ENCODE data around the gene GNAT2. TPM values are rescaled to one million over a fixed set of nuclear protein-coding genes. Genes with fewer than 3 reads are reported as not detected.
A peak's percentile ranks its signal among the peaks of the same experiment; 100 is the strongest.

GNAT2 gene
- total and polyA plus RNA-seq, 2 donors (not counting 3 experiments of a cell fraction or from before 2014, with no cell fraction given), result not detected

DNA sequence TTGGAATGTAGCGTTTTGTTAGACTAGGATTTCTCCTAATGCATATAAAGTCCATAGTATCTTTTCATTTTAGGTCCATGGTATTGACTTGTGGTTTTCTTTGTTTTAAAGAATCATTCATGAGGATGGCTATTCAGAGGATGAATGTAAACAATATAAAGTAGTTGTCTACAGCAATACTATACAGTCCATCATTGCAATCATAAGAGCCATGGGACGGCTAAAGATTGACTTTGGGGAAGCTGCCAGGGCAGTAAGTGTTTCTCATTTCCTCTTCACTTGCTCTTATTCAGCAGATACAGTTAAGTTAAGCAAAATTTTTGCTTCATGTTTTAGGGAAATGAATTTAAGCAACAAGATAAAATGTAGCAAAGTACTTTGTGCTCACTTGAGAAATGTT, 45.6 kb downstream of the GNAT2 start:
- Histone ChIP-seq H4K20me1 (replicated peaks; ENCODE audit: control insufficient read depth, extremely low read depth, insufficient read depth, low read length) (peaks cover 8% of the 10 kb centered on the region), H3K9ac (replicated peaks; ENCODE audit: extremely low read depth, insufficient read depth, low read length) (no peak overlapping the region), H3K9me3 (replicated peaks; ENCODE audit: control insufficient read depth, insufficient read depth, low read length) (no peaks in the 10 kb centered on the region), H3K4me1 (ENCODE audit: control insufficient read depth, extremely low read depth, insufficient read depth, low read length) (peaks cover 14% of the 10 kb centered on the region), H3K4me2 (ENCODE audit: insufficient read depth, low read length) (no peak overlapping the region), H3K4me3 (replicated peaks in 1 of 3; ENCODE audit: insufficient read depth in 1 of 3, low read depth in 1 of 3, low read length in 3 of 3) (no peak overlapping the region), H3K9me1 (replicated peaks; ENCODE audit: control insufficient read depth, extremely low read depth, insufficient read depth, low read length) (no peaks in the 10 kb centered on the region), H2AFZ (ENCODE audit: low read depth, low read length) (no peak overlapping the region), H3K79me2 (ENCODE audit: control insufficient read depth, insufficient read depth, low read length) (peaks cover 59% of the 10 kb centered on the region), H3K36me3 (ENCODE audit: control insufficient read depth in 2 of 2, extremely low read depth in 1 of 2, insufficient read depth in 2 of 2, low read length in 2 of 2) (peaks cover 0 to 3% of the 10 kb centered on the region in 2 experiments), H3K27me3 (ENCODE audit: control insufficient read depth in 2 of 2, insufficient read depth in 2 of 2, low read length in 2 of 2) (no peaks in the 10 kb centered on the region), H3K27ac (ENCODE audit: insufficient read depth, low read depth, low read length) (no peak overlapping the region)
- dilution Hi-C loops (cut with MboI; ENCODE audit: extremely low pct_ligation_motif_present, low sequenced_read_pairs) (no loop called here), intact Hi-C loops (cut with micrococcal nuclease) (no loop called here)
- no TSS peak for BruUV-seq (replicated peaks)
- no peak for DNase-seq (ENCODE audit: low read depth, low spot score)
- ChIA-PET CTCF (interaction anchor here (0.7 to 1.4 kb wide), 2 partner anchors 25 to 57 kb away, joined by 3 to 6 read pairs; no protein-coding TSS in a partner anchor), POLR2A (no interaction called here)
- no peak for TF ChIP-seq FOS (IDR thresholded peaks at IDR 0.05; ENCODE audit: borderline replicate concordance, insufficient read depth, low read length)
- TF ChIP-seq POLR2AphosphoS5 (IDR thresholded peaks at IDR 0.05; ENCODE audit: insufficient read depth, low read depth, low read length), result no peak
- TF ChIP-seq POLR2A (IDR thresholded peaks at IDR 0.05; ENCODE audit: low read depth, low read length), result no peak
- no peak for TF ChIP-seq JUN (IDR thresholded peaks at IDR 0.05; ENCODE audit: borderline replicate concordance, insufficient read depth, insufficient read length, low read depth)
- no peak for TF ChIP-seq MAX (IDR thresholded peaks at IDR 0.05; ENCODE audit: insufficient read depth, insufficient read length)
- no peak for TF ChIP-seq MYC (IDR thresholded peaks at IDR 0.05; ENCODE audit: low read depth, low read length)
- no peak for TF ChIP-seq GATA2 (IDR thresholded peaks at IDR 0.05; ENCODE audit: insufficient read depth, insufficient read length, low read depth, low read length)
- FAIRE-seq, result no peak

DNA sequence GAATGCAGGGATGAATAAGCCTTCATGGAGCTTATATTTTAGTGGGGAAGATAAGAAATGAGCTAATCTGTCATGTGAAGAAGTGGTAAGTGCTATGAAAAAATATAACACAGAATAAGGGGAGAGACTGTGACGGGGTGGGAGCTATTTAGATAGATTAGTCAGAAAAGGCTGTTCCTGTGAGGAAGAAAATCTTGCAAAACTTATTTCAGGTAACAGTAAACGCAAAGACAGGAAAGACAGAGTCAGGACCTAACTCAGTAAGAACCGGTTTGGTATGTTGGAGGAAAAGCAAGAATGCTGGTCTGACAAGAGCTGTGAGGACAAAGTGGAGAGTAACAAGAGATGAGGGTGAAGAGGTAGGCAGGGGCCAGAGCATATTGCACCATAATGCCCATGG, 49.0 kb downstream of the GNAT2 start:
- ChIA-PET POLR2A (no interaction called here), CTCF (interaction anchor here (0.8 to 2.9 kb wide), 7 partner anchors 9 to 70 kb away, joined by 3 to 16 read pairs (median 4); no protein-coding TSS in a partner anchor)
- Histone ChIP-seq H4K20me1 (replicated peaks; ENCODE audit: control insufficient read depth, extremely low read depth, insufficient read depth, low read length) (peaks cover 13% of the 10 kb centered on the region), H3K9me1 (replicated peaks; ENCODE audit: control insufficient read depth, extremely low read depth, insufficient read depth, low read length) (no peaks in the 10 kb centered on the region), H3K9me3 (replicated peaks; ENCODE audit: control insufficient read depth, insufficient read depth, low read length) (no peaks in the 10 kb centered on the region), H3K36me3 (ENCODE audit: control insufficient read depth in 2 of 2, extremely low read depth in 1 of 2, insufficient read depth in 2 of 2, low read length in 2 of 2) (peaks cover 0 to 3% of the 10 kb centered on the region in 2 experiments), H3K4me3 (replicated peaks in 1 of 3; ENCODE audit: insufficient read depth in 1 of 3, low read depth in 1 of 3, low read length in 3 of 3) (no peak overlapping the region), H3K9ac (replicated peaks; ENCODE audit: extremely low read depth, insufficient read depth, low read length) (no peak overlapping the region), H3K4me1 (ENCODE audit: control insufficient read depth, extremely low read depth, insufficient read depth, low read length) (peaks cover 12% of the 10 kb centered on the region), H3K79me2 (ENCODE audit: control insufficient read depth, insufficient read depth, low read length) (peaks cover 86% of the 10 kb centered on the region), H3K27ac (ENCODE audit: insufficient read depth, low read depth, low read length) (no peak overlapping the region), H2AFZ (ENCODE audit: low read depth, low read length) (no peak overlapping the region), H3K27me3 (ENCODE audit: control insufficient read depth in 2 of 2, insufficient read depth in 2 of 2, low read length in 2 of 2) (no peaks in the 10 kb centered on the region), H3K4me2 (ENCODE audit: insufficient read depth, low read length) (no peak overlapping the region)
- TF ChIP-seq GATA2 (IDR thresholded peaks at IDR 0.05; ENCODE audit: insufficient read depth, insufficient read length, low read depth, low read length) (no peak), FOS (IDR thresholded peaks at IDR 0.05; ENCODE audit: borderline replicate concordance, insufficient read depth, low read length) (no peak), EZH2 (IDR thresholded peaks at IDR 0.05; ENCODE audit: borderline replicate concordance, low read depth, low read length, severe bottlenecking) (no peak), JUN (IDR thresholded peaks at IDR 0.05; ENCODE audit: borderline replicate concordance, insufficient read depth, insufficient read length, low read depth) (no peak), MAX (IDR thresholded peaks at IDR 0.05; ENCODE audit: insufficient read depth, insufficient read length) (no peak), MYC (IDR thresholded peaks at IDR 0.05; ENCODE audit: low read depth, low read length) (no peak), POLR2AphosphoS5 (IDR thresholded peaks at IDR 0.05; ENCODE audit: insufficient read depth, low read depth, low read length) (no peak), POLR2A (IDR thresholded peaks at IDR 0.05; ENCODE audit: low read depth, low read length) (no peak)
- TF ChIP-seq, protein P1, sequence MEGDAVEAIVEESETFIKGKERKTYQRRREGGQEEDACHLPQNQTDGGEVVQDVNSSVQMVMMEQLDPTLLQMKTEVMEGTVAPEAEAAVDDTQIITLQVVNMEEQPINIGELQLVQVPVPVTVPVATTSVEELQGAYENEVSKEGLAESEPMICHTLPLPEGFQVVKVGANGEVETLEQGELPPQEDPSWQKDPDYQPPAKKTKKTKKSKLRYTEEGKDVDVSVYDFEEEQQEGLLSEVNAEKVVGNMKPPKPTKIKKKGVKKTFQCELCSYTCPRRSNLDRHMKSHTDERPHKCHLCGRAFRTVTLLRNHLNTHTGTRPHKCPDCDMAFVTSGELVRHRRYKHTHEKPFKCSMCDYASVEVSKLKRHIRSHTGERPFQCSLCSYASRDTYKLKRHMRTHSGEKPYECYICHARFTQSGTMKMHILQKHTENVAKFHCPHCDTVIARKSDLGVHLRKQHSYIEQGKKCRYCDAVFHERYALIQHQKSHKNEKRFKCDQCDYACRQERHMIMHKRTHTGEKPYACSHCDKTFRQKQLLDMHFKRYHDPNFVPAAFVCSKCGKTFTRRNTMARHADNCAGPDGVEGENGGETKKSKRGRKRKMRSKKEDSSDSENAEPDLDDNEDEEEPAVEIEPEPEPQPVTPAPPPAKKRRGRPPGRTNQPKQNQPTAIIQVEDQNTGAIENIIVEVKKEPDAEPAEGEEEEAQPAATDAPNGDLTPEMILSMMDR (IDR thresholded peaks at IDR 0.05; ENCODE audit: extremely low read depth in 1 of 2, insufficient read depth in 1 of 2, low read depth in 1 of 2, low read length in 2 of 2), result no peak
- no peak for FAIRE-seq
- intact Hi-C loops (cut with micrococcal nuclease) (no loop called here), dilution Hi-C loops (cut with MboI; ENCODE audit: extremely low pct_ligation_motif_present, low sequenced_read_pairs) (no loop called here)
- BruUV-seq (replicated peaks), result no TSS peak
- DNase-seq (ENCODE audit: low read depth, low spot score), result peak; percentile 24

Data from endothelial cell of umbilical vein (primary cell).